ENCODE data around the gene CFAP299.

- no peak for TF ChIP-seq REST (IDR thresholded peaks at IDR 0.05; ENCODE audit: low read depth)
- TF ChIP-seq CREB1 (IDR thresholded peaks at IDR 0.05; ENCODE audit: low read depth) = no peak
- no peak for TF ChIP-seq YY1 (IDR thresholded peaks at IDR 0.05; ENCODE audit: low read depth)
- no peak for TF ChIP-seq MAX (IDR thresholded peaks at IDR 0.05)
- no peak for TF ChIP-seq EP300 (IDR thresholded peaks at IDR 0.05; ENCODE audit: borderline replicate concordance)
- TF ChIP-seq TAF1 (IDR thresholded peaks at IDR 0.05; ENCODE audit: low read depth) = no peak
- TF ChIP-seq EGR1 (IDR thresholded peaks at IDR 0.05) = no peak
- TF ChIP-seq FOXM1 (IDR thresholded peaks at IDR 0.05; ENCODE audit: borderline replicate concordance, low read depth) = no peak
- no peak for TF ChIP-seq RAD21 (IDR thresholded peaks at IDR 0.05; ENCODE audit: low read depth)
- no peak for TF ChIP-seq NFIC (IDR thresholded peaks at IDR 0.05)
- TF ChIP-seq TCF12 (IDR thresholded peaks at IDR 0.05; ENCODE audit: low read depth) = no peak
- TF ChIP-seq ZBTB7A (IDR thresholded peaks at IDR 0.05; ENCODE audit: low read depth) = no peak
- no peak for TF ChIP-seq TEAD4 (IDR thresholded peaks at IDR 0.05)
- no peak for TF ChIP-seq CEBPB (IDR thresholded peaks at IDR 0.05)
These were observed 496.1 kb downstream of the CFAP299 start for GRCh38 chr4:80831383-80832361.

Data from Ishikawa (cell line).